Fibroblast of pulmonary artery (primary cell): ENCODE results near the gene TBX15.

Experiments used
- DNase-seq: peaks from one replicate; pipeline ENCODE4 v3.0.0-alpha.2; 2010; ENCODE audit warnings: low read depth
- H3K4me3 ChIP-seq: replicated peaks from 2 replicates; pipeline ENCODE4 v1.5.1; 2011; ENCODE audit warnings: low read depth, mild to moderate bottlenecking, control low read depth, low read length, moderate library complexity
- TF ChIP-seq, protein P1 (sequence below): IDR thresholded peaks from 2 replicates; pipeline ENCODE4 v1.5.1; 2011; ENCODE audit warnings: mild to moderate bottlenecking, control low read depth, low read length, inconsistent platforms; ENCODE audit errors: missing control alignments

Gene TBX15

DNA sequence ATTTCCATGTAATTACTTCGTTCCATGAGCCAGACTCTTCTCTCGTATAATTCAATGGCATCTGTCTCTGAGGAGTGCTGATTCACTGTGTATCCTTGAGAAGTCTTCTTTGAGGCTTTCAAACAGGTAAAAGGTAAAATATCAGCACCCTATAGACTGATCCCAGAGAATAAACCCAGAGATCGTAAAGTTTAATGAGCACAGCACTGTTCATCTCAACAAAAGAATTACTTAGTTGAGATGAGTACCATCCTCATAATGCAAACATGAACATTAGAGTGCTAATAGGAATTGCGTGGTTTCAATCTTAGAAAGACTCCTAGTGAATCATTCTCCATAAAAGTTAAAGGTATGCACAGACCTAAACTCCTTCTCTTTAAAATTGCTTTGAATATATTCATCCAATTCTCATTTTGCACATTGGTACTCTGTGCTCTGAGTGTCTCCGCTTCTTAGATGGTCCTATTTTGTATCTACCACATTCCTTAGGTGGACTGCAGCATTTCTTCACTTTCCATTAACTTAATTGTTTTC, 97.2 kb downstream of the TBX15 start:
- no peak for DNase-seq
- TF ChIP-seq, protein P1, sequence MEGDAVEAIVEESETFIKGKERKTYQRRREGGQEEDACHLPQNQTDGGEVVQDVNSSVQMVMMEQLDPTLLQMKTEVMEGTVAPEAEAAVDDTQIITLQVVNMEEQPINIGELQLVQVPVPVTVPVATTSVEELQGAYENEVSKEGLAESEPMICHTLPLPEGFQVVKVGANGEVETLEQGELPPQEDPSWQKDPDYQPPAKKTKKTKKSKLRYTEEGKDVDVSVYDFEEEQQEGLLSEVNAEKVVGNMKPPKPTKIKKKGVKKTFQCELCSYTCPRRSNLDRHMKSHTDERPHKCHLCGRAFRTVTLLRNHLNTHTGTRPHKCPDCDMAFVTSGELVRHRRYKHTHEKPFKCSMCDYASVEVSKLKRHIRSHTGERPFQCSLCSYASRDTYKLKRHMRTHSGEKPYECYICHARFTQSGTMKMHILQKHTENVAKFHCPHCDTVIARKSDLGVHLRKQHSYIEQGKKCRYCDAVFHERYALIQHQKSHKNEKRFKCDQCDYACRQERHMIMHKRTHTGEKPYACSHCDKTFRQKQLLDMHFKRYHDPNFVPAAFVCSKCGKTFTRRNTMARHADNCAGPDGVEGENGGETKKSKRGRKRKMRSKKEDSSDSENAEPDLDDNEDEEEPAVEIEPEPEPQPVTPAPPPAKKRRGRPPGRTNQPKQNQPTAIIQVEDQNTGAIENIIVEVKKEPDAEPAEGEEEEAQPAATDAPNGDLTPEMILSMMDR = no peak
- H3K4me3 ChIP-seq = no peak overlapping the region

DNA sequence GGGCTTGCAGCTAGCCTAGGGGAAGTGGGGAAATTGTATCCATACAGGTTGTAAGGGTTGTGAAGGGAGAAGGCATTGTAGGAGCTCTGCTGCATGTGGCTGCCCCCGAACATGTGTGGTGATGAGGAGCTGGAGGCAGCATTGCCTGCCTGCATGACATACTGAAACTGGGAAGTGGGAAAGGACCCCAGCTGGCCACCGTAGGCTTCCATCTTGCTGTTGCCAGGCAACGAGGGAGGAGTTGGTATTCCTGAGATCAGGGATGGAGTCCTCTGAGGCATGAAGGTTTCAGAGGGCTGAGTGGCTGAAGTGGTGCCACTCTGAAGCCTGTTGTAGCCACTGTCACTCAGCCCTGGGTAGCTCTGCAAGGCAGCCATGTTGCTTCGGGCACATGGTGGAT, 103.2 kb downstream of the TBX15 start:
- DNase-seq = no peak
- H3K4me3 ChIP-seq = no peak overlapping the region
- TF ChIP-seq, protein P1 = no peak

DNA sequence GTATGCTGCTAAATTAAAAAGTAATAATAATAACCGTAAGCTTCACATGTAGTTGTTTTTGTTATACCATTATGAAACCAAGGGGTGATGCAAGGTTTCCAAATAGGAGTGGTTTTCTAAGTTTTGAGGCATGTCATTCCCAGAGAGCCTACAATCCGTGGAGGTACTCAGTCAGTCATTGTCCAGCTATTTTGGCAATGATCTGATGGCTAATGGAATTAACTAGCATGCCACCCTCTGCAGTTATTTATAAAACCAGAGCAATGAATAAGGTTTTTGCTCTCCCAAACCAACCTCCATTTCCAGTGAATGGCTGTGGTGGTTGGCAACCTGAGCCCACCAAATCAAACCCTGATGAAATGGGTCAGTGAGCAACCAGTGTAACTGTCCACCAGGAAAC, 106.4 kb downstream of the TBX15 start:
- TF ChIP-seq, protein P1 = no peak
- H3K4me3 ChIP-seq = no peak overlapping the region
- DNase-seq = no peak

DNA sequence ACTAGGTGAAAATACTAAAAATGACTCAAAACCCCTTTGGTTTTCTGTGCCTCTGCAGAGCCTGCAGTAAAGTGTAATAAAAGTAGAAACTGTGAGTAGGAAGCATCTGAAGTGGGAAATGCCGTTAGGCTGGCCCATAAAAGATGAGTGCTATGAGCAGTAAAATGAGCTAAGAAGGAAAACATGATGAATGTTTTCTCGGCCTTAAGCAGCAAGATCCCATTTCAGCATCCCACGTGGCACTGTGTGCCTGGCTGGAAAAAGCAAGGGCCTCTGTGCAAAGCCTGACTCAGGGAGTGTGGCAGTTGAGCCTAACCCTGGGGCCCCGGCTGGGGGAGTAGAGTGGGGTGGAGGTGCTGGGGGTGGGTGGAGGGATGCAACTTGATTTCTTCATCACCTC, 109.5 kb downstream of the TBX15 start:
- no peak for DNase-seq
- H3K4me3 ChIP-seq = no peak overlapping the region
- TF ChIP-seq, protein P1 = no peak

DNA sequence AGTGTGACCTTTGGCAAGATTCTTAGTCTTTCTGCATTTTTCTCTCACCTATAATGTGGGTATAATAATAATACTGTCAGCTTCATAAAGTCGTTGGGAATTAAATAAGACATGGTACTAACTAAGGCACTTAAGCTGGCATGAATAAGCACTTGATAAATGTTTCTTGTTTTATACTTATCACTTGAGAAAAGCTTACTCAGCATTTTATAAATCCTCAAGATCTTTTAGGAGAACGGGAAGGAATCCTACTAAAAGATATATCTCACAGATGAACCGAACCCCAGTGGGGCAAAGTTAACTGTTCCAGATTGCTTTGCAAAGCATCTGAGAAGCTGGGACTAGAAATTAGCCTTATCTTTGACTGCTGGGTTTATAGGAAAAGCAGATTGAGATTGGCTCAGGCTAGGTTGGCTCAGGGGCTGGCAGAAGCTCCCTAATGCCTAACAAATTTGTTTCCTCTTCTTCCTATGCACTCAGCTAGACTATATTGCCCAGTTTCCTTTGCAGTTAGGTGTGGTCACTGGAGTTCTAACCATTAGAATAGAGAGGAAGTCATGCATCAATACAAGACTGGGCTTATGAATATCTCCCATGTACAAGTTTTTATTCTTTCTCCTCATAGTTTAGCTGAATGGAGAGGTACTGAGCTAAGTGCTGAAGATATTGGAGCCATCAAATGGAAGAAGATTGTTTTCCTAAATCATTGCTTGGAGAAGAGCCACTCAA, 110.3 kb downstream of the TBX15 start:
- TF ChIP-seq, protein P1 = no peak
- no peak for DNase-seq
- H3K4me3 ChIP-seq = no peak overlapping the region

DNA sequence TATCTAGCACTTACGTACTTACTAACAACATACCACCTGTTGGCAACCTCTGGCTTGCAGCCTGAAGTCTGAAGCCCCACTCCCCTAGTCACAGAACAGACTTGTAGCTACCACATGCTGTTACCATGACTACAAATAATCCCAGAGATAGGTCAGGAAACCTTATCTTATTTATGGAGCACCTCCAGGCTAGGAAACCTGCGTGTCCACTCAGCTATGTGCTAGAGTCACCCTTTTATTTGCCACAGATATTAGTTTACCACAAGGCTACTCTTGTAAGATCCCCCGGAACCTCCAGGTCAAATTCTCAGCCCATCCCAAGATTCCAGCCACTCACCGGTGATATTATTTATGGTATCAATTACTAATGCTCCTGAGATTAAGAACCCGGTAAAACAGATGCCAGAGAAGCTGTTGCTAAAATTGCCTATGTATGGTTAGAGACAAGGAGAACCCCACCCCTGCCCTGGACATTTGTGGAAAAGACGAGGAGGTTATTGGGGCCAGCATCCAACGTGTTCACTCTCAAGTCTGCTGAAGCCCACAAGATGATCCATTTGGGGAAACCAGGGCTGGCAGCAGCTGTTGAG, 116.5 kb downstream of the TBX15 start:
- no peak for DNase-seq
- TF ChIP-seq, protein P1 = no peak
- H3K4me3 ChIP-seq = no peak overlapping the region
